GM19467 (cell line): Measurements from ENCODE around the gene GAPT.

Source experiments
- ATAC-seq: cut with Tn5 transposase; IDR thresholded peaks from one replicate; pipeline ENCODE4 v1.9.1; 2021; ENCODE audit warnings: mild to moderate bottlenecking, moderate library complexity; ENCODE audit not compliant: unreplicated experiment

Gene GAPT

DNA sequence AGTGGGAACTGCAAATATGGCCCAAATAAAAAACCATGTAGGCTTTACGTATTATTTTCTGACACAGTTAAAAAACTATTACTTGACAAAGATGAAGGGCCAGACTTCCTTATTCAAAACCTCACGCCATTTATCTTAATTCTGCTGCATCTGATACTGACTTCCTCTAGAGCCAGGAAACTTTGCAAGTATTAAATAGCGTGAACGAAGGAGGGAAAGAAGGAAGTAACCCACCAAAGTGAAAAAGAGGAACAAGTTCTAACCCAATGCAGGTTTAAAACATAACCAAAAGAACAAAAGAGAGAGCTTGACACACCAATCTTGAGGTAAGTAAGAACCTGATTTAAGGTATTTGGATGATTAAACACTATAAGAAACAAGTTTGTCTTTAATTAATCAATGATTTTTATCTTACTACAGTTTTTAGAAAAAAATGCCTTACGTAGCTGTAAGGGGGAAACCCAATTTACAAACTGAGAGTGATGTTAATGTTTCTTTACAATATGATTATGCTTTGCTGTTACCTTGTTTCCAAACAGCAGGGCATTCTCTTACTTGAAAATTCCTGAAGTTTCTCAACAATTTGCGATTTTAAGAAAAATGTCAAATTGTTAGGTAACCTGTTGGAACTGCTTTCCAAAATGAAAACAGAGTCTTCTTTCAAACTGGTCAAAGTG lies at the start of gene GAPT:
Gene GAPT, plus strand, starts transcription at position 220 of the 677 bp plus-strand sequence. CDS start 3,102 bp downstream, outside the sequence.
- peak; percentile 73 for ATAC-seq

DNA sequence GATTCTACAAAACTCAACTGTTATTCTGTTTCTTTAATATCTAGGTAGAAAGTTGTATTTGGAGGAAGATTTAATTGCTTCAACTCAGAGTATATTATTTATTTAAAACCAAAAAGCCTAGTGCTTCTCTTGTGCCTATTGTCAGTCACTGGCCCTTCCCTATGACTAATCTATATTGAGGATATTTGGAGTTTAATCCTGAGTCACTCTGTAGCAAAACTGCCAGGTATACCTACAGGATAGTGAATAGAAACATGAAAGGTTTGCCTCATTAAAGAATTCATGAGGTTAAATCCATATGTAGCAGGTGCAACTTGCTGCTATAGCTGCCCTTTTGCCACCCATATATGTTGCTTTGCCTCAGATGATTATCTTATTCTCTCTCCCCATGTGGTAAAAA lies 46.4 kb upstream of the GAPT start:
- ATAC-seq: no peak

DNA sequence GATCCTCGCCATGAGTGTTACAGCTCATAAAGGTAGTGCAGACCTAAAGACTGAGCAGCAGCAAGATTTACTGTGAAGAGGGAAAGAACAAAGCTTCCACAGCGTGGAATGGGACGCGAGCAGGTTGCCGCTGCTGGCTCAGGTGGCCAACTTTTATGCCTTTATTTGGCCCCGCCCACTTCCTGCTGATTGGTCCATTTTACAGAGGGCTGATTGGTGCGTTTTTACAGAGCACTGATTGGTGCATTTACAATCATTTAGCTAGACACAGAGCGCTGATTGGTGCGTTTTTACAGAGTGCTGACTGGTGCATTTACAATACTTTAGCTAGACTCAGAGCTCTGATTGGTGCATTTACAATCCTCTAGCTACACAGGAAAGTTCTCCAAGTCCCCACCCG lies 45.2 kb upstream of the GAPT start:
- no peak for ATAC-seq

DNA sequence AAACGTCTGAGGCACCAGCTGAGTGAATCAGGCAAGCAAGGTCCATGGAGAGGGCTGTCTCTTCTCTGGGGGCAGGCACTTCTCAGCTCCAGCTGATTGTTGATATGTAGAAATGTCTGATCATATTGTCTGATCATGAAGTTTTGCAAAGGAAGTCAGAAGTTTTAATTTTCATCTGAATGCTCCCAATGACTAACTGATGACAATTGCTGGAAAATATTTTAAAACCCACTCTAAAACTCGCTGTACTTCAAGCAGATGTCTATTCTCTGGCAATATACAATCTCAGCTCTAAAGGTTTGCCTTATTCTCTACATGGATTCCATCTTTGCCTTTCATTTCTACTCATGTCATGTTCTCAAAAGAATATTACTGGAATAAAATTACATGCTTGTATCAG lies 44.0 kb upstream of the GAPT start:
- no peak for ATAC-seq

- no peak for ATAC-seq
Observed at GRCh38 chr5:58450018-58450417, 41.2 kb upstream of the GAPT start.

DNA sequence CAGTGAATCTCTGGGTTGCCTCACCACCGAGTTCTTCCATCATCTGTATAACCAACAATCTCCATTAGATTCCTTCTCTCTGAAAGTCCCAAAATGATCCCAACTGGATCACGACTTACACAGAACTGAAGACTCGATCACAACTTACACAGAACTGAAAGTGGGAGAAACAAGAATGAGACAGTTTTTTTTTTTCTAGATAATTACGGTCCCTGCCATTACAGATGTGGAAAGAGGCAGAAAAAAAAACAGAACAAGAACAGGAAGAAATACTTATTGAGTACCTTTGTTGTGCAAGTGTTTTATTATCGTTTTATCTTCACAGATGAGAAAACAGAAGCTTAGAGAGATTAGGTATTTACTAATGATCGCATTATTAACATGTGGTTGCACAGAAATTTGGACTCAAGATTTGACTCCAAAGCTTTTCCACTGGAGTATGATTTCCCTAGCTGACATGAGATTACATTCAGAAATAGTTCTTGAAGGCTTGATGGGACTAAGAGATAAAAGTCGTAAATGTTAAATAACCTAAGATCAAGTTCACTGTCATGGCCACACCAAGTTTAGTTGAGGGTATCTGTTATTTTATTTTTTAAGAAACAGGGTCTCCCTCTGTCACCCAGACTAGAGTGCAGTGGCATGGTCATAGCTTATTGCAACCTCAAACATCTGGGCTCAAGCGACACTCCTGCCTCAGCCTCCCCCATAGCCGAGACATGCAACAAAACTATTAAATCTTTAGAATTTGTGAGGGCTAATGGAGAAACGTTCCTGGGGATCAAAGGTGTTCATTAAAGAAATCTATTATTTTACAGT lies 40.2 kb upstream of the GAPT start:
- no peak for ATAC-seq

GRCh38 chr5:58451732-58452565 lies 39.3 kb upstream of the GAPT start:
- no peak for ATAC-seq

- ATAC-seq: no peak
Observed at GRCh38 chr5:58452566-58453258, 38.5 kb upstream of the GAPT start.

DNA sequence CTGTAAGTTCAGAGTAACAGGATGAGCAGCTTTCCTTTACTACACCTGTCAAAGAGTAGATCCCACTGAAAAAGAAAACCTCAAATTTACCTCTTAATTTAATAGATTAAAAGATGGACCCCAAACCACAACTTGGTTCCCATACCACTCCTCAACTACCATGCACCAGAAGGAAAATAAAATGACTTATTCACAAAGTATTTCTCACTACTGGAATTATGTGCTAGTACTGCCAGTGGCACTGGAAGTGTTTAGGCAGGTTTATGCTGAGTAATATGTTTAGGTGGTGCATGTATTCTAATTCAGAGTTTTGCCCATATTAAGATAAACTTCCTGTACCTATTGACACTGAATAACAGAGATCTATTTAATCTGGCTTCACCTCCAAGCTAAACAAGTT lies 37.9 kb upstream of the GAPT start:
- no peak for ATAC-seq

DNA sequence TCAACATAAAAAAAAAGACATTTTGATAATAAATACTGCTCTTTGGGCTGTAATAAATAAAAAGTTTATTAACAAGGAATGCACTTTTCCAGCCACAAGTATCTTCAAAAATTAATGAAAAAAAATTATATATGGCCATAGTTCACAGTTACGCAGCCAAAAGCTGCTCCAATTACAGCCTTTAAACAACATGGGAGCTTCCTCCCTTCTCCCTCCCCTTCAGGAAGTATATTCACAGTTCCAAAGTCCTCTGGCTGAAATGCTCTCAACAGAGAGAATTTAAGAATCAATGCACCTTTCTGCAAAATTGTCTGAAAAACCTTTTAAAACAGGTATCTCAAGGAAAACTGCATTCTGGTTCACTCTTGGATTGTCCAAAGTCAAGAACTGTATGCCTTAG lies 37.2 kb upstream of the GAPT start:
- no peak for ATAC-seq

DNA sequence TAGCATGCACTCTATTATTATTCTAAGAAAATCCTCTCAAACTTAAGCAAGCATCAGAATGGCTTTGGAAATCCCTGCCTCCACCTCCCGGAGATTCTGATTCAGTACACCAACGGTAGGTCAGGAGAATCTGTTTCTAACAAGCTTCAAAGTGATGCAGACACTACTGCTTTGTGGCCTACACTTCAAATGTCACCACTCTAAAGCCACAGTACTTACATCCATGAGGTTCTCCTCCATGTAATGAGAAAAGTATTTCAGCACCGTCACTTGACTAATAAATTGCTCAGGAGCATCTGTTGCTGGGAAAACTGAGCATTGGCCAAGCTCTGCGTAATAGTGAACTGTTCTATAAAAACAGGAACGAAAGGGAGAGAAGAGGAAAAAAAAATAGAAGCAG lies 36.2 kb upstream of the GAPT start:
- no peak for ATAC-seq

GRCh38 chr5:58455480-58455879 lies 35.8 kb upstream of the GAPT start:
- ATAC-seq: no peak

GRCh38 chr5:58456026-58456425 lies 35.2 kb upstream of the GAPT start:
- ATAC-seq: no peak

DNA sequence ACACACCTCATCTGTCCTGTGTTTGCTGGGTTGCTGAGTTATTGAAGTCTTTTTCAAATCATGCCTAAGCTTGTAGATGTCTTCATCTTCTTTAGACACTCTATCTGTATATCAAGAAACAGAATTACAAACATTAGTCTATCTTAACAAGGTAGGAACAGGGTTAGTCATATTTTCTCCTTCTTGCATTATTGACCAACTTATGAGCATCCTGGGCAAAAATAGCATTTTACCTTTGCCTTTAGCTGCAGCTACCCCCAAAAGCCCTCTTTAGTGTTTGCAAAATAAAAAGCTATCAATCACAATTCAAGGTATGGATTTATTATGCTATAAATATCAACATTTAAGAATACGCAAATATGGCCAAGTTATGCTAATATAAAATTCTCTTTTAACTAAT lies 34.7 kb upstream of the GAPT start:
- no peak for ATAC-seq

DNA sequence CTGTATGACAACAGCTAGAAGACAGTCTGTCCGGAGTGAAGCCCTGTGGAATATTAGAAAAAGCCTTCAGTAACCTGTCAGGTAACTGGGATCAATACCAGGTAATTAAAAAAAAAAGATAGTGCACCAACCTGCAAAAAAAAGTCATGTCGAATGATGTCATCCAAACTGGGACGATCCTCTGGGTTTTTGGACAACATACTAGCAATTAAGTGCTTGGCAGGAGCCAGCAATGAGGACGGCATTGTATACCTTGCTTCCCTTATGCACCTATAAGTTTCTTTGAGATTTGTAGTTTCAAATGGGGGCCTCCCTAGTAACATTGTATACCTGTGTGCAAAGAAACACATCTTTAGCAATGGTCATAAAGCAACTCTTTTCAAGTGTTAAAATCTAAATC lies 34.2 kb upstream of the GAPT start:
- no peak for ATAC-seq

DNA sequence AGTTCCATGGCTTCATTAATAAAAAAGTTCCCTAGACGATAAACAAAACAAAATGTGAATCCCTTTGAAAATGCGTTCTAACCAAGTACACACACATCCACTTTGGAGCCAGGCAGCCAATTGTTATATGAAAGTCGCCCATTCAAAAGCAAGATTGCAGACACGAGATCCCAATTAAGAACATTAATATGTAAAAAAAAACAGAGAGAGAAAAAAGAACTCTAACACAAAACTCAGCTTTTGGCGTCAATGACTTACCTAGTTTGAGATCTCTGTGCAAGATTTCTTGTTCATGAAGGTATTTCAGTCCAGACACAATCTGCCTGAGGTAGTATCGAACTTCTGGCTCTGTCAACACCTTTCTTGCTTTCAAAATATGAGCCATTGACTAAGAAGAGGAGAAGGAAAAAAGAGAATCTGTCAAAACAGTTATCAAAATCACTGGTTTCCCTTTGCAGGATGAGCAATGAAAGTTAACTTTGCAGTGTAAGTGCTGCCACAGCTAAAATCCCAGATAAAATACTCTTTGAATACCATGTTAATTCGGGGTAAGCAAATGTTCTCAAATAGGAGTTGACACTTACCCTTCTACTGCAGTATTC lies 33.0 kb upstream of the GAPT start:
- ATAC-seq: no peak

DNA sequence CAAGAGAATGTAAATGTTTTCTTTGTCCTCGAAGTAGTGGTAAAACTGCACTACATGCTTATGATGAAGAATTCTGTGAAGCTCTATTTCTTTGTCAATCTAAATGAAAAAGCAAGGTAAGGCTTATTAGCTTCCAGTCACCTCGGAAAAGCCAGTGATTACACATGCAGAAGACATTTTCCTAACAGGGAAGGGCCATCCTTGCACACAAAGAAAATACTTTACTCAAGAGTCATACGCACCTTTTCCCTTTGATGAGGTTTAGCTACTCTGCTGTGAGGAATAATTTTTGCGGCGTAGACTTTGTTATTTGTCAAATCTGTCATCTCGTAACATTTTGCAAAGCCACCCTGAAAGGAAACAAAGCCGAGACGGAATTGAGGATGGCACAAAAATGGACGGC lies 32.5 kb upstream of the GAPT start:
- no peak for ATAC-seq

DNA sequence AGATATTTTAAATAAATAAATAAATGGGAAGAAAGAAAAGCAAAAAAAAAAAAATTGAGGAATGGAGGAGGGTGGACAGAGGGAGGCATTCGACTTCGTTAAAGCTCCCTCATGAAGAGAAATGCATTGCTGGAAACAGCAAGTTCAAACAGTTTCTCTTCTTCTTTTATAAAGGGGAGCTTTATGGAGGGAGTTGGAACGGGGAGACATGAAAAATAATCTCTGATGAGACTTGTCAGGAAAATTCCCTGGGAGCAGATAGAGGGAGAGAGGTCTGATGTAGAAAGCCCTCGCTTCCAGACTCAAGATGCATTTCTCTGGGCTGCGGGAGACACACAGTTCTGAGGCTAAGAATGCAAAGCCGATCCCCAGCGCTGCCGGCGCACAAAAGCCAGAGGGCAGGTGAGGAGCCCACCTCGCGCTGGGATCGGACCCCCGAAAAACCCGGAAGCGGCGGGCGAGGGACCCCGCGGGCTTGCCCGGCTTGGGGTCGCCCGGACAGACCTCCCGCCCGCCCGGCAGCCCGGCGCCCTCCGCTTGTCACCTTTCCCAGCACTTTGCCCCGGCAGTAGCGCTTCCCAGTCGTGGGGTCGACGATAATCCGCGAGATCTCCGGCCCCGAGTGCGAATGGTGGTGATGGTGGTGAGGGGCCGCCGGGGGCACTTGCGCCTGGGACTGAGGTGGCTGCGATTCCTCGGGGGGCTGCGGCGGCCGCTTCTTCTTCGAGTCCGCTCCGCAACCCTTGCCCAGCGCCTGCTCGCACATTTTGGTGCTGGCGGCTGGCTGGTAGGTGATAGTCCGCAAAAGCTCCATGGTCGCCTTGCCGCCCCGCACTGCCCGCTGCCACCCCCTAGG lies 31.9 kb upstream of the GAPT start:
- ATAC-seq: no peak

- peak; percentile 69 for ATAC-seq
Observed at GRCh38 chr5:58460002-58460731, 31.1 kb upstream of the GAPT start, which contains the start of gene PLK2. Gene PLK2, minus strand, starts transcription at chr5:58460086. Its CDS starts 127 bp downstream, at chr5:58459959.
